SK-N-SH (cell line): ENCODE data around the gene GFPT1. TPM values are rescaled to one million over a fixed set of nuclear protein-coding genes. Genes with fewer than 3 reads are reported as not detected.

Source experiments
- CTCF ChIA-PET: fragments of 300-600, 350-600 bp; formaldehyde crosslinking; extraction: SDS; loops from one replicate; lab custom pipeline; 2021; lab: Yijun Ruan, JAX
- POLR2A ChIA-PET: fragments of 350-600 bp; sonication (Branson Sonifier 250); formaldehyde crosslinking; extraction: SDS; loops from one replicate; lab custom pipeline; 2020; ENCODE audit warnings: antibody characterized with exemption, inconsistent platforms; lab: Yijun Ruan, JAX
- DNase-seq: peaks from one replicate; pipeline ENCODE4 v3.0.0; 2012
- H2AFZ ChIP-seq: fragments of 200-600 bp; sonication (generic); 2 replicates; pipeline ENCODE4 v1.8.1; 2016; ENCODE audit warnings: antibody characterized with exemption, mild to moderate bottlenecking, low read depth
- H3F3A ChIP-seq: fragments of 200-600 bp; sonication (generic); replicated peaks from 2 replicates; pipeline ENCODE3; 2016; ENCODE audit warnings: antibody characterized with exemption, mild to moderate bottlenecking; ENCODE audit not compliant: insufficient read depth
- H3K27ac ChIP-seq, 2 experiments: fragments of 200-500 bp in 1 of 2; fragments of 200-600 bp in 1 of 2; sonication (Bioruptor generic) in 1 of 2; sonication (generic), shearing (Covaris generic) in 1 of 2; 2 replicates each; pipeline versions ENCODE4 v1.5.1 to v1.6.1; 2014 to 2016; ENCODE audit warnings: low read depth in 2 of 2, inconsistent platforms in 1 of 2, low read length in 1 of 2, mild to moderate bottlenecking in 1 of 2, mixed read lengths in 1 of 2
- H3K27me3 ChIP-seq: fragments of 200-600 bp; sonication (generic), shearing (Covaris generic); 2 replicates; pipeline ENCODE4 v1.6.1; 2016; ENCODE audit warnings: mixed run types; ENCODE audit not compliant: insufficient read depth
- H3K36me3 ChIP-seq, 2 experiments: fragments of 200-500 bp in 1 of 2; fragments of 200-600 bp in 1 of 2; sonication (Bioruptor generic) in 1 of 2; sonication (generic) in 1 of 2; replicated peaks in 1 of 2; 2 replicates each; pipeline versions ENCODE3 to v1.5.1; 2014 to 2016; ENCODE audit warnings: low read length in 1 of 2, mild to moderate bottlenecking in 1 of 2; ENCODE audit not compliant: insufficient read depth in 2 of 2, control insufficient read depth in 1 of 2
- H3K4me1 ChIP-seq, 2 experiments: fragments of 200-500 bp in 1 of 2; fragments of 200-600 bp in 1 of 2; sonication (Bioruptor generic) in 1 of 2; sonication (generic), shearing (Covaris generic) in 1 of 2; 2 replicates each; pipeline versions ENCODE4 v1.5.1 to v1.6.1; 2014 to 2016; ENCODE audit warnings: low read depth in 1 of 2, low read length in 1 of 2, mixed run types in 1 of 2; ENCODE audit not compliant: insufficient read depth in 2 of 2, control insufficient read depth in 1 of 2
- H3K4me2 ChIP-seq: fragments of 200-600 bp; sonication (generic), shearing (Covaris generic); 2 replicates; pipeline ENCODE4 v1.6.1; 2017; ENCODE audit warnings: mixed run types
- H3K4me3 ChIP-seq, 2 experiments: fragments of 200-500 bp in 1 of 2; fragments of 200-600 bp in 1 of 2; sonication (Bioruptor generic) in 1 of 2; sonication (generic), shearing (Covaris generic) in 1 of 2; 2 replicates each; pipeline versions ENCODE4 v1.5.1 to v1.8.1; 2014 to 2016; ENCODE audit warnings: low read depth in 2 of 2, inconsistent platforms in 1 of 2, low read length in 1 of 2, mild to moderate bottlenecking in 1 of 2, mixed read lengths in 1 of 2, moderate library complexity in 1 of 2
- H3K79me2 ChIP-seq: fragments of 200-600 bp; sonication (generic); 2 replicates; pipeline ENCODE4 v1.8.1; 2017; ENCODE audit warnings: mild to moderate bottlenecking; ENCODE audit not compliant: insufficient read depth
- H3K9ac ChIP-seq: fragments of 200-600 bp; sonication (generic); 2 replicates; pipeline ENCODE4 v1.6.1; 2017; ENCODE audit warnings: mixed run types
- H3K9me2 ChIP-seq: fragments of 200-600 bp; sonication (generic); 2 replicates; pipeline ENCODE4 v1.6.1; 2017; ENCODE audit warnings: mixed run types
- H3K9me3 ChIP-seq: fragments of 200-600 bp; sonication (generic); 2 replicates; pipeline ENCODE4 v1.6.1; 2017; ENCODE audit warnings: mixed run types, mild to moderate bottlenecking, moderate library complexity
- H4K20me1 ChIP-seq: fragments of 200-600 bp; sonication (generic); 2 replicates; pipeline ENCODE4 v1.6.1; 2017; ENCODE audit warnings: mild to moderate bottlenecking, mixed run types; ENCODE audit not compliant: insufficient read depth
- ELF1 ChIP-seq: IDR thresholded peaks from 2 replicates; pipeline ENCODE4 v1.4.0; 2012
- EP300 ChIP-seq, 2 experiments: IDR thresholded peaks; 2 replicates each; pipeline versions ENCODE4 v1.4.0 to v1.6.1; 2012; ENCODE audit warnings: borderline replicate concordance in 1 of 2, low read depth in 1 of 2, low read length in 1 of 2
- EZH2phosphoT487 ChIP-seq: fragments of 200-600 bp; sonication (generic); IDR thresholded peaks from 2 replicates; pipeline ENCODE4 v1.6.1; 2017; ENCODE audit warnings: low read depth, mixed run types, mild to moderate bottlenecking, antibody characterized with exemption, moderate library complexity, borderline replicate concordance
- FOSL2 ChIP-seq: IDR thresholded peaks from 2 replicates; pipeline ENCODE4 v1.4.0; 2012; ENCODE audit warnings: low read depth, mild to moderate bottlenecking, moderate library complexity, borderline replicate concordance
- FOXJ3 ChIP-seq: sonication (generic); formaldehyde crosslinking; IDR thresholded peaks from 2 replicates; pipeline ENCODE4 v1.5.1; 2020; ENCODE audit warnings: mild to moderate bottlenecking, missing genetic modification reagents
- GABPA ChIP-seq: IDR thresholded peaks from 2 replicates; pipeline ENCODE4 v1.4.0; 2012; ENCODE audit warnings: low read depth, mild to moderate bottlenecking
- GATA2 ChIP-seq: sonication (generic); formaldehyde crosslinking; IDR thresholded peaks from 2 replicates; pipeline ENCODE4 v1.5.0; 2020; ENCODE audit warnings: mild to moderate bottlenecking, missing genetic modification reagents
- JUND ChIP-seq: IDR thresholded peaks from 2 replicates; pipeline ENCODE4 v1.4.0; 2012
- MEF2A ChIP-seq: IDR thresholded peaks from 2 replicates; pipeline ENCODE4 v1.4.0; 2012; ENCODE audit warnings: low read depth, borderline replicate concordance
- MXI1 ChIP-seq: IDR thresholded peaks from 2 replicates; pipeline ENCODE4 v1.6.1; 2012; ENCODE audit warnings: mild to moderate bottlenecking, low read depth, low read length, improper control_type of control experiment
- NFIC ChIP-seq: IDR thresholded peaks from 2 replicates; pipeline ENCODE4 v1.4.0; 2012; ENCODE audit warnings: borderline replicate concordance
- POLR2AphosphoS5 ChIP-seq: IDR thresholded peaks from 2 replicates; pipeline ENCODE4 v1.6.1; 2012; ENCODE audit warnings: low read depth, low read length
- RAD21 ChIP-seq: IDR thresholded peaks from 2 replicates; pipeline ENCODE4 v1.6.1; 2012; ENCODE audit warnings: mild to moderate bottlenecking, low read length
- RFX5 ChIP-seq: IDR thresholded peaks from 2 replicates; pipeline ENCODE4 v1.6.1; 2012; ENCODE audit warnings: mild to moderate bottlenecking, improper control_type of control experiment, low read length
- SIN3A ChIP-seq: IDR thresholded peaks from 2 replicates; pipeline ENCODE4 v1.6.1; 2012; ENCODE audit warnings: low read depth, mild to moderate bottlenecking, low read length, moderate library complexity, borderline replicate concordance
- SMC3 ChIP-seq: IDR thresholded peaks from 2 replicates; pipeline ENCODE4 v1.6.1; 2012; ENCODE audit warnings: low read depth, low read length, improper control_type of control experiment
- TAF1 ChIP-seq: IDR thresholded peaks from 2 replicates; pipeline ENCODE4 v1.6.1; 2012; ENCODE audit warnings: low read depth, mild to moderate bottlenecking, low read length, moderate library complexity, borderline replicate concordance
- TCF12 ChIP-seq: IDR thresholded peaks from 2 replicates; pipeline ENCODE4 v1.4.0; 2012
- TEAD4 ChIP-seq: IDR thresholded peaks from 2 replicates; pipeline ENCODE4 v1.4.0; 2012; ENCODE audit warnings: mild to moderate bottlenecking, borderline replicate concordance; ENCODE audit not compliant: insufficient read depth
- YY1 ChIP-seq: IDR thresholded peaks from 2 replicates; pipeline ENCODE4 v1.4.0; 2012; ENCODE audit warnings: low read depth, mild to moderate bottlenecking
- polyA plus RNA-seq, 3 experiments: library from polyadenylated mRNA; depleted of rRNA; stranded (reverse); fragments of >200 nt; gene quantifications; 2 replicates each; pipeline ENCODE4 v1.2.3, GENCODE V29; 2012
- TF ChIP-seq, protein P1 (sequence below): fragments of 200-600 bp; sonication (generic); IDR thresholded peaks from 2 replicates; pipeline ENCODE4 v1.6.1; 2017; ENCODE audit warnings: antibody characterized with exemption, mild to moderate bottlenecking, moderate library complexity
- TF ChIP-seq, protein P2 (sequence below): fragments of 150-350 bp; IDR thresholded peaks from 2 replicates; pipeline ENCODE4 v1.6.1; 2017; ENCODE audit warnings: antibody characterized with exemption, low read length, low read depth, borderline replicate concordance
- TF ChIP-seq, protein P3 (sequence below): fragments of 150-350 bp; IDR thresholded peaks from 2 replicates; pipeline ENCODE4 v1.6.1; 2016; ENCODE audit warnings: mild to moderate bottlenecking, low read depth, low read length
- TF ChIP-seq, protein P4 (sequence below): IDR thresholded peaks from 2 replicates; pipeline ENCODE4; 2012
- TF ChIP-seq, protein P5 (sequence below): IDR thresholded peaks from 2 replicates; pipeline ENCODE4 v1.4.0; 2012; ENCODE audit warnings: low read depth
- TF ChIP-seq, protein P6 (sequence below): IDR thresholded peaks from 2 replicates; pipeline ENCODE4 v1.4.0; 2012; ENCODE audit warnings: low read depth, borderline replicate concordance

The GFPT1 gene
- polyA plus RNA-seq, 1 of the 3 experiments (the other 2 are of a cell fraction), result 6.0 TPM

DNA sequence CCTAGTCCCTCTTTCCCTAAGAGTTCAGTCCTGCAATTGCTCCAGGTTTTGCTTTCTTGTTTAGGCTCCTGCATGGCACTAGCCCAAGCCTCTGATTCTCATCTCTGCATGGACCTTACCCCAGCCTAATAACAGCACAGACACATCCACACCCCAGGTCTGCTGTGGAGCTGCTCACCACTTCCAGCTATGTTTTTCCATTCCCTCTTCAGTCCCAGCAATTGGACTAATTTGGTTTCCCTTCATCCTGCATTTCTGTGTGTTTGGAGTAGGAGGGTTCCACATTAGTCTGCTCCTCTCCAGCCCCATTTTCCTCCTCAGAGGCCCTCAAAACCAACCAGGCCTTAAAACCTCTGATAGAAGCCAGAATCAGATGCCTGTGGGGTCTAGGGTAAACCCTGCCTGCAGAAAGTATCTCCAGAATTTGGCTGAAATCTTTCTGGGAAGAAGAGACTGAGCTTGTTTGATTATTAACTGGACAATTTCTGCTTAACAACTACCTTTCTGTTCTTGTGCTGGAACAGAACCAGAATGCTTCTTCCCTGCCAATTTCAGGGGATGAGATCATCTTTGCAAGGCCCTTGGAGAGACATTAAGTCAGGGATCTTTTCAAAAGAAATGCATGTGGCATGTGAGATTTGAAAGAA is 95.9 kb downstream of the GFPT1 start:
- CTCF ChIA-PET, result interaction anchor here (1.1 to 1.4 kb wide), 3 partner anchors 162 to 366 kb away, joined by 3 read pairs; no protein-coding TSS in a partner anchor
- no peaks in the 10 kb centered on the region for H3K9me2 ChIP-seq
- peak overlapping the region; percentile 51 to 75; a peak in 3 of 4 replicates for H3K27ac ChIP-seq
- no peaks in the 10 kb centered on the region for H4K20me1 ChIP-seq
- H3K27me3 ChIP-seq, result no peaks in the 10 kb centered on the region
- POLR2A ChIA-PET, result no interaction called here
- no peaks in the 10 kb centered on the region for H3K79me2 ChIP-seq
- no peak overlapping the region for H3K4me3 ChIP-seq
- H3K4me2 ChIP-seq, result peak overlapping the region; percentile 38; the same call in 1 of the 2 replicates
- H3K36me3 ChIP-seq, result no peaks in the 10 kb centered on the region
- H3K9me3 ChIP-seq, result no peaks in the 10 kb centered on the region
- peaks cover 2 to 17% of the 10 kb centered on the region in 2 experiments; a peak in 3 of 4 replicates for H3K4me1 ChIP-seq
- peak overlapping the region; percentile 65 for H2AFZ ChIP-seq
- H3K9ac ChIP-seq, result peak overlapping the region; percentile 32; the same call in 1 of the 2 replicates
- no peak for DNase-seq
- no peaks in the 10 kb centered on the region for H3F3A ChIP-seq
- TF ChIP-seq JUND, result 0 out of 2 replicates have a peak, but pooled peaks have one; percentile 39
- no peak for TF ChIP-seq GABPA
- TF ChIP-seq RAD21, result no peak
- TF ChIP-seq, protein P1, sequence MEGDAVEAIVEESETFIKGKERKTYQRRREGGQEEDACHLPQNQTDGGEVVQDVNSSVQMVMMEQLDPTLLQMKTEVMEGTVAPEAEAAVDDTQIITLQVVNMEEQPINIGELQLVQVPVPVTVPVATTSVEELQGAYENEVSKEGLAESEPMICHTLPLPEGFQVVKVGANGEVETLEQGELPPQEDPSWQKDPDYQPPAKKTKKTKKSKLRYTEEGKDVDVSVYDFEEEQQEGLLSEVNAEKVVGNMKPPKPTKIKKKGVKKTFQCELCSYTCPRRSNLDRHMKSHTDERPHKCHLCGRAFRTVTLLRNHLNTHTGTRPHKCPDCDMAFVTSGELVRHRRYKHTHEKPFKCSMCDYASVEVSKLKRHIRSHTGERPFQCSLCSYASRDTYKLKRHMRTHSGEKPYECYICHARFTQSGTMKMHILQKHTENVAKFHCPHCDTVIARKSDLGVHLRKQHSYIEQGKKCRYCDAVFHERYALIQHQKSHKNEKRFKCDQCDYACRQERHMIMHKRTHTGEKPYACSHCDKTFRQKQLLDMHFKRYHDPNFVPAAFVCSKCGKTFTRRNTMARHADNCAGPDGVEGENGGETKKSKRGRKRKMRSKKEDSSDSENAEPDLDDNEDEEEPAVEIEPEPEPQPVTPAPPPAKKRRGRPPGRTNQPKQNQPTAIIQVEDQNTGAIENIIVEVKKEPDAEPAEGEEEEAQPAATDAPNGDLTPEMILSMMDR, result no peak
- TF ChIP-seq TCF12, result peak; percentile 77
- no peak for TF ChIP-seq EP300 (IDR thresholded peaks at IDR 0.05; ENCODE audit: borderline replicate concordance in 1 of 2, low read depth in 1 of 2, low read length in 1 of 2)
- TF ChIP-seq NFIC, result peak; percentile 90
- TF ChIP-seq, protein P2, sequence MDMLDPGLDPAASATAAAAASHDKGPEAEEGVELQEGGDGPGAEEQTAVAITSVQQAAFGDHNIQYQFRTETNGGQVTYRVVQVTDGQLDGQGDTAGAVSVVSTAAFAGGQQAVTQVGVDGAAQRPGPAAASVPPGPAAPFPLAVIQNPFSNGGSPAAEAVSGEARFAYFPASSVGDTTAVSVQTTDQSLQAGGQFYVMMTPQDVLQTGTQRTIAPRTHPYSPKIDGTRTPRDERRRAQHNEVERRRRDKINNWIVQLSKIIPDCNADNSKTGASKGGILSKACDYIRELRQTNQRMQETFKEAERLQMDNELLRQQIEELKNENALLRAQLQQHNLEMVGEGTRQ, result no peak
- TF ChIP-seq ELF1, result no peak
- TF ChIP-seq GATA2 (CRISPR knock-in tag), result no peak
- no peak for TF ChIP-seq POLR2AphosphoS5
- no peak for TF ChIP-seq TAF1
- TF ChIP-seq, protein P3, sequence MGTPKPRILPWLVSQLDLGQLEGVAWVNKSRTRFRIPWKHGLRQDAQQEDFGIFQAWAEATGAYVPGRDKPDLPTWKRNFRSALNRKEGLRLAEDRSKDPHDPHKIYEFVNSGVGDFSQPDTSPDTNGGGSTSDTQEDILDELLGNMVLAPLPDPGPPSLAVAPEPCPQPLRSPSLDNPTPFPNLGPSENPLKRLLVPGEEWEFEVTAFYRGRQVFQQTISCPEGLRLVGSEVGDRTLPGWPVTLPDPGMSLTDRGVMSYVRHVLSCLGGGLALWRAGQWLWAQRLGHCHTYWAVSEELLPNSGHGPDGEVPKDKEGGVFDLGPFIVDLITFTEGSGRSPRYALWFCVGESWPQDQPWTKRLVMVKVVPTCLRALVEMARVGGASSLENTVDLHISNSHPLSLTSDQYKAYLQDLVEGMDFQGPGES, result no peak
- TF ChIP-seq YY1, result peak; percentile 20; the same call in 1 of the 2 replicates
- TF ChIP-seq MEF2A, result no peak
- TF ChIP-seq EZH2phosphoT487, result no peak
- no peak for TF ChIP-seq MXI1
- TF ChIP-seq, protein P4, sequence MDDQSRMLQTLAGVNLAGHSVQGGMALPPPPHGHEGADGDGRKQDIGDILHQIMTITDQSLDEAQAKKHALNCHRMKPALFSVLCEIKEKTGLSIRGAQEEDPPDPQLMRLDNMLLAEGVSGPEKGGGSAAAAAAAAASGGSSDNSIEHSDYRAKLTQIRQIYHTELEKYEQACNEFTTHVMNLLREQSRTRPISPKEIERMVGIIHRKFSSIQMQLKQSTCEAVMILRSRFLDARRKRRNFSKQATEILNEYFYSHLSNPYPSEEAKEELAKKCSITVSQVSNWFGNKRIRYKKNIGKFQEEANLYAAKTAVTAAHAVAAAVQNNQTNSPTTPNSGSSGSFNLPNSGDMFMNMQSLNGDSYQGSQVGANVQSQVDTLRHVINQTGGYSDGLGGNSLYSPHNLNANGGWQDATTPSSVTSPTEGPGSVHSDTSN, result no peak; the same call in 1 of the 2 replicates
- TF ChIP-seq FOXJ3 (CRISPR knock-in tag), result no peak
- peak; percentile 43; the same call in 1 of the 2 replicates for TF ChIP-seq FOSL2
- peak; percentile 65; the same call in 1 of the 2 replicates for TF ChIP-seq TEAD4
- TF ChIP-seq, protein P5, sequence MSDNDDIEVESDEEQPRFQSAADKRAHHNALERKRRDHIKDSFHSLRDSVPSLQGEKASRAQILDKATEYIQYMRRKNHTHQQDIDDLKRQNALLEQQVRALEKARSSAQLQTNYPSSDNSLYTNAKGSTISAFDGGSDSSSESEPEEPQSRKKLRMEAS, result peak; percentile 80
- TF ChIP-seq SIN3A, result no peak
- no peak for TF ChIP-seq SMC3
- no peak for TF ChIP-seq RFX5
- TF ChIP-seq, protein P6, sequence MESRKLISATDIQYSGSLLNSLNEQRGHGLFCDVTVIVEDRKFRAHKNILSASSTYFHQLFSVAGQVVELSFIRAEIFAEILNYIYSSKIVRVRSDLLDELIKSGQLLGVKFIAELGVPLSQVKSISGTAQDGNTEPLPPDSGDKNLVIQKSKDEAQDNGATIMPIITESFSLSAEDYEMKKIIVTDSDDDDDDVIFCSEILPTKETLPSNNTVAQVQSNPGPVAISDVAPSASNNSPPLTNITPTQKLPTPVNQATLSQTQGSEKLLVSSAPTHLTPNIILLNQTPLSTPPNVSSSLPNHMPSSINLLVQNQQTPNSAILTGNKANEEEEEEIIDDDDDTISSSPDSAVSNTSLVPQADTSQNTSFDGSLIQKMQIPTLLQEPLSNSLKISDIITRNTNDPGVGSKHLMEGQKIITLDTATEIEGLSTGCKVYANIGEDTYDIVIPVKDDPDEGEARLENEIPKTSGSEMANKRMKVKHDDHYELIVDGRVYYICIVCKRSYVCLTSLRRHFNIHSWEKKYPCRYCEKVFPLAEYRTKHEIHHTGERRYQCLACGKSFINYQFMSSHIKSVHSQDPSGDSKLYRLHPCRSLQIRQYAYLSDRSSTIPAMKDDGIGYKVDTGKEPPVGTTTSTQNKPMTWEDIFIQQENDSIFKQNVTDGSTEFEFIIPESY, result no peak
